ENCODE measurements around the gene NRXN3. TPM values are rescaled to one million over a fixed set of nuclear protein-coding genes. Genes with fewer than 3 reads are reported as not detected.

The NRXN3 gene
- total and polyA plus RNA-seq, 2 of the 13 experiments (the other 11 are each of a cell fraction or from before 2014, with no cell fraction given), result 0.03 TPM; not detected in 1

- Histone ChIP-seq H3K4me2 (ENCODE audit: low read depth, low read length) (no peak overlapping the region), H3K4me1 (ENCODE audit: insufficient read depth, low read length) (no peaks in the 10 kb centered on the region), H3K27ac (ENCODE audit: extremely low read length, insufficient read depth, low read length) (no peak overlapping the region), H3K9ac (ENCODE audit: insufficient read depth, low read depth, low read length) (no peak overlapping the region), H3K9me3 (ENCODE audit: low read length) (peaks cover 75% of the 10 kb centered on the region), H2AFZ (ENCODE audit: low read length) (no peak overlapping the region), H3K27me3 (ENCODE audit: control insufficient read depth in 1 of 2, insufficient read depth in 2 of 2, low read length in 2 of 2) (no peaks in the 10 kb centered on the region), H3K79me2 (ENCODE audit: insufficient read depth, low read length) (no peaks in the 10 kb centered on the region), H3K36me3 (replicated peaks in 1 of 2; ENCODE audit: control insufficient read depth in 1 of 2, insufficient read depth in 2 of 2, low read length in 2 of 2) (no peaks in the 10 kb centered on the region), H3K4me3 (replicated peaks in 1 of 3; ENCODE audit: insufficient read depth in 1 of 3, low read depth in 2 of 3, low read length in 3 of 3) (no peak overlapping the region), H4K20me1 (ENCODE audit: insufficient read depth, low read length) (no peaks in the 10 kb centered on the region)
- no peak for TF ChIP-seq ZNF234 (CRISPR knock-in tag; conservative IDR thresholded peaks at IDR 0.05)
- ATAC-seq (no peak), FAIRE-seq (no peak), DNase-seq (ENCODE audit: low spot score) (no peak)
- intact Hi-C loops (cut with micrococcal nuclease; ENCODE audit: unreplicated experiment), result no loop called here
- WGBS (ENCODE audit: low lambda C conversion rate), result 67% methylated on average over 12 of the region's 13 CpGs
- no TSS peak for BruUV-seq (replicated peaks)
- ChIA-PET POLR2A (no interaction called here), CTCF (ENCODE audit: low intra/inter-chr PET ratio, low total read pairs) (no interaction called here)
- in situ Hi-C loops (cut with HindIII; ENCODE audit: extremely low pct_ligation_motif_present, low pct_unique_long_range_greater_than_20kb), result no loop called here
These were observed 1296.9 kb downstream of the NRXN3 start for GRCh38 chr14:79466938-79467527.

GRCh38 chr14:79467835-79468234 lies 1297.7 kb downstream of the NRXN3 start:
- Histone ChIP-seq H4K20me1 (ENCODE audit: insufficient read depth, low read length) (no peaks in the 10 kb centered on the region), H3K9ac (ENCODE audit: insufficient read depth, low read depth, low read length) (no peak overlapping the region), H3K36me3 (replicated peaks in 1 of 2; ENCODE audit: control insufficient read depth in 1 of 2, insufficient read depth in 2 of 2, low read length in 2 of 2) (no peaks in the 10 kb centered on the region), H3K79me2 (ENCODE audit: insufficient read depth, low read length) (no peaks in the 10 kb centered on the region), H3K4me1 (ENCODE audit: insufficient read depth, low read length) (no peaks in the 10 kb centered on the region), H3K27ac (ENCODE audit: extremely low read length, insufficient read depth, low read length) (no peak overlapping the region), H2AFZ (ENCODE audit: low read length) (no peak overlapping the region), H3K9me3 (ENCODE audit: low read length) (peaks cover 80% of the 10 kb centered on the region), H3K4me3 (replicated peaks in 1 of 3; ENCODE audit: insufficient read depth in 1 of 3, low read depth in 2 of 3, low read length in 3 of 3) (no peak overlapping the region), H3K27me3 (ENCODE audit: control insufficient read depth in 1 of 2, insufficient read depth in 2 of 2, low read length in 2 of 2) (no peaks in the 10 kb centered on the region), H3K4me2 (ENCODE audit: low read depth, low read length) (no peak overlapping the region)
- POLR2A ChIA-PET, result no interaction called here
- WGBS (ENCODE audit: low lambda C conversion rate), result 0% methylated on average over 2 of the region's 2 CpGs
- DNase-seq (ENCODE audit: low spot score) (no peak), ATAC-seq (no peak), FAIRE-seq (no peak)
- CTCF ChIA-PET (ENCODE audit: low intra/inter-chr PET ratio, low total read pairs), result no interaction called here
- in situ Hi-C loops (cut with HindIII; ENCODE audit: extremely low pct_ligation_motif_present, low pct_unique_long_range_greater_than_20kb), result no loop called here
- no TSS peak for BruUV-seq (replicated peaks)
- intact Hi-C loops (cut with micrococcal nuclease; ENCODE audit: unreplicated experiment), result no loop called here
- TF ChIP-seq BRCA1 (CRISPR knock-in tag; IDR thresholded peaks at IDR 0.05) (no peak), TBX2 (CRISPR knock-in tag; IDR thresholded peaks at IDR 0.05; ENCODE audit: borderline replicate concordance) (no peak), ZNF251 (CRISPR knock-in tag; IDR thresholded peaks at IDR 0.05) (no peak), MED8 (CRISPR knock-in tag; IDR thresholded peaks at IDR 0.05; ENCODE audit: insufficient replicate concordance) (no peak), ZNF407 (CRISPR knock-in tag; IDR thresholded peaks at IDR 0.05; ENCODE audit: not compliant biosample characterization) (no peak)

Data from HepG2 (cell line).